Measurements from ENCODE around the gene PCYT1B.

The PCYT1B gene

DNA sequence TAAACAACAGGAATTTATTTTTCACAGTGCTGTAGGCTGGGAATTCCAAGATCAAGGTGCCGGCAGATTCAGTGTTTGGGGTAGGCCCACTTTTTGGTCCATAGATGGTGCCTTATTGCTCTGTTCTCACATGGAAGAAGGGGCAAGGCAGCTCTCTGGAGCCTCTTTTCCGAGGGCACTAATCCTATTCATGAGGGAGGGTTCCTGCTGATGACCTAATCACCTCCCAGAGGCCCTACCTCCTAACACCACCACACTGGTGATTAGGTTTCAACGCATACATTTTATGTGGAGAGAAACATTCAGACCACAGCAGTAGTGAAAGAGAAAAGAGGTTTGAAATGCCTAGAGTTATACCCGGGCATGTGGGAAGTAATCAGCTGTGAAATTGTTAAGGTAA is 45.2 kb upstream of the PCYT1B start:
- Histone ChIP-seq H3K36me3 (ENCODE audit: control insufficient read depth, insufficient read depth, low read length) (no peaks in the 10 kb centered on the region), H2AFZ (peak overlapping the region; percentile 53), H3K4me1 (no peaks in the 10 kb centered on the region), H3K79me2 (no peaks in the 10 kb centered on the region), H3K9me3 (ENCODE audit: control insufficient read depth, low read length) (no peaks in the 10 kb centered on the region), H3K4me2 (ENCODE audit: low read length) (no peak overlapping the region), H3K27me3 (ENCODE audit: control insufficient read depth, insufficient read depth, low read length) (no peaks in the 10 kb centered on the region), H3K4me3 (ENCODE audit: low read depth, low read length) (no peak overlapping the region), H3K27ac (no peak overlapping the region), H3K9ac (no peak overlapping the region)
- TF ChIP-seq, protein P1, sequence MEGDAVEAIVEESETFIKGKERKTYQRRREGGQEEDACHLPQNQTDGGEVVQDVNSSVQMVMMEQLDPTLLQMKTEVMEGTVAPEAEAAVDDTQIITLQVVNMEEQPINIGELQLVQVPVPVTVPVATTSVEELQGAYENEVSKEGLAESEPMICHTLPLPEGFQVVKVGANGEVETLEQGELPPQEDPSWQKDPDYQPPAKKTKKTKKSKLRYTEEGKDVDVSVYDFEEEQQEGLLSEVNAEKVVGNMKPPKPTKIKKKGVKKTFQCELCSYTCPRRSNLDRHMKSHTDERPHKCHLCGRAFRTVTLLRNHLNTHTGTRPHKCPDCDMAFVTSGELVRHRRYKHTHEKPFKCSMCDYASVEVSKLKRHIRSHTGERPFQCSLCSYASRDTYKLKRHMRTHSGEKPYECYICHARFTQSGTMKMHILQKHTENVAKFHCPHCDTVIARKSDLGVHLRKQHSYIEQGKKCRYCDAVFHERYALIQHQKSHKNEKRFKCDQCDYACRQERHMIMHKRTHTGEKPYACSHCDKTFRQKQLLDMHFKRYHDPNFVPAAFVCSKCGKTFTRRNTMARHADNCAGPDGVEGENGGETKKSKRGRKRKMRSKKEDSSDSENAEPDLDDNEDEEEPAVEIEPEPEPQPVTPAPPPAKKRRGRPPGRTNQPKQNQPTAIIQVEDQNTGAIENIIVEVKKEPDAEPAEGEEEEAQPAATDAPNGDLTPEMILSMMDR (IDR thresholded peaks at IDR 0.05), result no peak

GRCh38 chrX:24684048-24684447 is 36.9 kb upstream of the PCYT1B start:
- no peak overlapping the region for H3K4me2 ChIP-seq (ENCODE audit: low read length)
- H3K27me3 ChIP-seq (ENCODE audit: control insufficient read depth, insufficient read depth, low read length), result no peaks in the 10 kb centered on the region
- H3K27ac ChIP-seq, result no peak overlapping the region
- H3K4me1 ChIP-seq, result no peaks in the 10 kb centered on the region
- H3K79me2 ChIP-seq, result no peaks in the 10 kb centered on the region
- H3K9me3 ChIP-seq (ENCODE audit: control insufficient read depth, low read length), result no peaks in the 10 kb centered on the region
- no peak overlapping the region for H2AFZ ChIP-seq
- no peak overlapping the region for H3K9ac ChIP-seq
- TF ChIP-seq, protein P1 (IDR thresholded peaks at IDR 0.05), result no peak
- H3K36me3 ChIP-seq (ENCODE audit: control insufficient read depth, insufficient read depth, low read length), result no peaks in the 10 kb centered on the region
- no peak overlapping the region for H3K4me3 ChIP-seq (ENCODE audit: low read depth, low read length)

- Histone ChIP-seq H3K4me1 (no peaks in the 10 kb centered on the region), H3K9ac (no peak overlapping the region), H3K36me3 (ENCODE audit: control insufficient read depth, insufficient read depth, low read length) (no peaks in the 10 kb centered on the region), H3K9me3 (ENCODE audit: control insufficient read depth, low read length) (no peaks in the 10 kb centered on the region), H3K79me2 (no peaks in the 10 kb centered on the region), H3K4me3 (ENCODE audit: low read depth, low read length) (no peak overlapping the region), H3K27ac (no peak overlapping the region), H3K27me3 (ENCODE audit: control insufficient read depth, insufficient read depth, low read length) (no peaks in the 10 kb centered on the region), H3K4me2 (ENCODE audit: low read length) (no peak overlapping the region), H2AFZ (no peak overlapping the region)
- TF ChIP-seq, protein P1 (IDR thresholded peaks at IDR 0.05), result no peak
These were observed 35.7 kb upstream of the PCYT1B start for GRCh38 chrX:24682739-24683432.

GRCh38 chrX:24676403-24677024 is 29.4 kb upstream of the PCYT1B start:
- Histone ChIP-seq H3K27me3 (ENCODE audit: control insufficient read depth, insufficient read depth, low read length) (no peaks in the 10 kb centered on the region), H3K4me2 (ENCODE audit: low read length) (no peak overlapping the region), H3K27ac (no peak overlapping the region), H2AFZ (no peak overlapping the region), H3K9ac (no peak overlapping the region), H3K4me1 (no peaks in the 10 kb centered on the region), H3K36me3 (ENCODE audit: control insufficient read depth, insufficient read depth, low read length) (no peaks in the 10 kb centered on the region), H3K9me3 (ENCODE audit: control insufficient read depth, low read length) (no peaks in the 10 kb centered on the region), H3K4me3 (ENCODE audit: low read depth, low read length) (no peak overlapping the region), H3K79me2 (no peaks in the 10 kb centered on the region)
- TF ChIP-seq, protein P1 (IDR thresholded peaks at IDR 0.05), result peak; percentile 38

- no peak overlapping the region for H3K4me2 ChIP-seq (ENCODE audit: low read length)
- H3K9ac ChIP-seq, result no peak overlapping the region
- H3K36me3 ChIP-seq (ENCODE audit: control insufficient read depth, insufficient read depth, low read length), result no peaks in the 10 kb centered on the region
- H3K4me1 ChIP-seq, result no peaks in the 10 kb centered on the region
- no peaks in the 10 kb centered on the region for H3K79me2 ChIP-seq
- no peak overlapping the region for H3K27ac ChIP-seq
- TF ChIP-seq, protein P1 (IDR thresholded peaks at IDR 0.05), result no peak
- no peaks in the 10 kb centered on the region for H3K27me3 ChIP-seq (ENCODE audit: control insufficient read depth, insufficient read depth, low read length)
- no peak overlapping the region for H2AFZ ChIP-seq
- no peak overlapping the region for H3K4me3 ChIP-seq (ENCODE audit: low read depth, low read length)
- no peaks in the 10 kb centered on the region for H3K9me3 ChIP-seq (ENCODE audit: control insufficient read depth, low read length)
These were observed 26.3 kb upstream of the PCYT1B start for GRCh38 chrX:24673424-24673823.
